ENCODE results near the gene NR0B2. TPM values are rescaled to one million over a fixed set of nuclear protein-coding genes. Genes with fewer than 3 reads are reported as not detected.

NR0B2 gene
- total and polyA plus RNA-seq, 2 of the 13 experiments (the other 11 are each of a cell fraction or from before 2014, with no cell fraction given) = 72.5 to 133 TPM

DNA sequence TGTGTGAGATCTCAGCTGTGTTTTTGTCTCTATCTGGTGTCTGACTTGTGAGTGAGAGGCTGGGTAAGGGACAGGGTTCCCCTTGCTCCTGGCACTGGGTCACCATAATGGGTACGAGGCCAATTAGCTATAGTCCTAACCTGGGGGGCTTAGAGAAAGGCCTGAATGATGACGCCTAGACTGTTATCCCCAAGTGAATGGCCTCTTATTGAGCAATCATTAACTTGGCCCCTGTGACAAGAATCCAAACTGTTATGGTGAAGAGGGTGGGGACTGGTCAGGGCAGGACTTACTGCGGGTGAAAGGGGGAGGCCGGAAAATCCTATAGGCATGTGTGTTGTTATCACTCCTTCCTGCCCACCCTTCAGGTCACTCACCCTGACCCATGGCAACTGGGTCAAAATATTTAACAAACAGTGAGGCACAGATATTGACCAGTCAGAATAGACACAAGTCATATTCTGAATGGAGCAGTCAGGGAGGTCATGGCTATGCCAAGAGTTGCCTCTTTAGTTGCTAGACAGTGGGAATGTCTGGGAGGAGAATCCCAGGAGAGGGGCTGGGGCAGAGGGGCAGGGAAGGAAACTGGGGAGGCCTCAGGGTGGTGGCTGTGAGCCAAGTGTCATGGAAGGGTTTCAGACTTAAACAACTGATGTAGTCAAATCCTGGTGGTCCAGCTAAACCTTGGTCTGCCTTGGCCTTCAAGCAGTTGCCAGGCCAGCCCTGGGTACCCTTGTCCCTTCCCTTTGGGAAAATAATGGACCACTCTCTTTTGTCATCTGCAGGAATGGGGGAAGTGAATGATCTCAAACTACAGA lies 3.2 kb downstream of the NR0B2 start (continued):
- TF ChIP-seq, protein P1, sequence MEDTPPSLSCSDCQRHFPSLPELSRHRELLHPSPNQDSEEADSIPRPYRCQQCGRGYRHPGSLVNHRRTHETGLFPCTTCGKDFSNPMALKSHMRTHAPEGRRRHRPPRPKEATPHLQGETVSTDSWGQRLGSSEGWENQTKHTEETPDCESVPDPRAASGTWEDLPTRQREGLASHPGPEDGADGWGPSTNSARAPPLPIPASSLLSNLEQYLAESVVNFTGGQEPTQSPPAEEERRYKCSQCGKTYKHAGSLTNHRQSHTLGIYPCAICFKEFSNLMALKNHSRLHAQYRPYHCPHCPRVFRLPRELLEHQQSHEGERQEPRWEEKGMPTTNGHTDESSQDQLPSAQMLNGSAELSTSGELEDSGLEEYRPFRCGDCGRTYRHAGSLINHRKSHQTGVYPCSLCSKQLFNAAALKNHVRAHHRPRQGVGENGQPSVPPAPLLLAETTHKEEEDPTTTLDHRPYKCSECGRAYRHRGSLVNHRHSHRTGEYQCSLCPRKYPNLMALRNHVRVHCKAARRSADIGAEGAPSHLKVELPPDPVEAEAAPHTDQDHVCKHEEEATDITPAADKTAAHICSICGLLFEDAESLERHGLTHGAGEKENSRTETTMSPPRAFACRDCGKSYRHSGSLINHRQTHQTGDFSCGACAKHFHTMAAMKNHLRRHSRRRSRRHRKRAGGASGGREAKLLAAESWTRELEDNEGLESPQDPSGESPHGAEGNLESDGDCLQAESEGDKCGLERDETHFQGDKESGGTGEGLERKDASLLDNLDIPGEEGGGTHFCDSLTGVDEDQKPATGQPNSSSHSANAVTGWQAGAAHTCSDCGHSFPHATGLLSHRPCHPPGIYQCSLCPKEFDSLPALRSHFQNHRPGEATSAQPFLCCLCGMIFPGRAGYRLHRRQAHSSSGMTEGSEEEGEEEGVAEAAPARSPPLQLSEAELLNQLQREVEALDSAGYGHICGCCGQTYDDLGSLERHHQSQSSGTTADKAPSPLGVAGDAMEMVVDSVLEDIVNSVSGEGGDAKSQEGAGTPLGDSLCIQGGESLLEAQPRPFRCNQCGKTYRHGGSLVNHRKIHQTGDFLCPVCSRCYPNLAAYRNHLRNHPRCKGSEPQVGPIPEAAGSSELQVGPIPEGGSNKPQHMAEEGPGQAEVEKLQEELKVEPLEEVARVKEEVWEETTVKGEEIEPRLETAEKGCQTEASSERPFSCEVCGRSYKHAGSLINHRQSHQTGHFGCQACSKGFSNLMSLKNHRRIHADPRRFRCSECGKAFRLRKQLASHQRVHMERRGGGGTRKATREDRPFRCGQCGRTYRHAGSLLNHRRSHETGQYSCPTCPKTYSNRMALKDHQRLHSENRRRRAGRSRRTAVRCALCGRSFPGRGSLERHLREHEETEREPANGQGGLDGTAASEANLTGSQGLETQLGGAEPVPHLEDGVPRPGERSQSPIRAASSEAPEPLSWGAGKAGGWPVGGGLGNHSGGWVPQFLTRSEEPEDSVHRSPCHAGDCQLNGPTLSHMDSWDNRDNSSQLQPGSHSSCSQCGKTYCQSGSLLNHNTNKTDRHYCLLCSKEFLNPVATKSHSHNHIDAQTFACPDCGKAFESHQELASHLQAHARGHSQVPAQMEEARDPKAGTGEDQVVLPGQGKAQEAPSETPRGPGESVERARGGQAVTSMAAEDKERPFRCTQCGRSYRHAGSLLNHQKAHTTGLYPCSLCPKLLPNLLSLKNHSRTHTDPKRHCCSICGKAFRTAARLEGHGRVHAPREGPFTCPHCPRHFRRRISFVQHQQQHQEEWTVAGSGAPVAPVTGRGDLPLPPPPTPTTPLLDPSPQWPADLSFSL (CRISPR knock-in tag; IDR thresholded peaks at IDR 0.05) = peak; percentile 89
- TF ChIP-seq ZNF652 (CRISPR knock-in tag; IDR thresholded peaks at IDR 0.05; ENCODE audit: borderline replicate concordance, low read depth) (peak; percentile 24; the same call in 1 of the 2 replicates), ZNF766 (CRISPR knock-in tag; IDR thresholded peaks at IDR 0.05; ENCODE audit: borderline replicate concordance) (no peak), FLYWCH1 (CRISPR knock-in tag; IDR thresholded peaks at IDR 0.05) (peak; percentile 70; the same call in 1 of the 2 replicates), SOX5 (CRISPR knock-in tag; IDR thresholded peaks at IDR 0.05; ENCODE audit: borderline replicate concordance) (peak; percentile 89), MYNN (CRISPR knock-in tag; IDR thresholded peaks at IDR 0.05; ENCODE audit: low read depth) (no peak), BRD4 (CRISPR knock-in tag; IDR thresholded peaks at IDR 0.05) (no peak)
- TF ChIP-seq, protein P2, sequence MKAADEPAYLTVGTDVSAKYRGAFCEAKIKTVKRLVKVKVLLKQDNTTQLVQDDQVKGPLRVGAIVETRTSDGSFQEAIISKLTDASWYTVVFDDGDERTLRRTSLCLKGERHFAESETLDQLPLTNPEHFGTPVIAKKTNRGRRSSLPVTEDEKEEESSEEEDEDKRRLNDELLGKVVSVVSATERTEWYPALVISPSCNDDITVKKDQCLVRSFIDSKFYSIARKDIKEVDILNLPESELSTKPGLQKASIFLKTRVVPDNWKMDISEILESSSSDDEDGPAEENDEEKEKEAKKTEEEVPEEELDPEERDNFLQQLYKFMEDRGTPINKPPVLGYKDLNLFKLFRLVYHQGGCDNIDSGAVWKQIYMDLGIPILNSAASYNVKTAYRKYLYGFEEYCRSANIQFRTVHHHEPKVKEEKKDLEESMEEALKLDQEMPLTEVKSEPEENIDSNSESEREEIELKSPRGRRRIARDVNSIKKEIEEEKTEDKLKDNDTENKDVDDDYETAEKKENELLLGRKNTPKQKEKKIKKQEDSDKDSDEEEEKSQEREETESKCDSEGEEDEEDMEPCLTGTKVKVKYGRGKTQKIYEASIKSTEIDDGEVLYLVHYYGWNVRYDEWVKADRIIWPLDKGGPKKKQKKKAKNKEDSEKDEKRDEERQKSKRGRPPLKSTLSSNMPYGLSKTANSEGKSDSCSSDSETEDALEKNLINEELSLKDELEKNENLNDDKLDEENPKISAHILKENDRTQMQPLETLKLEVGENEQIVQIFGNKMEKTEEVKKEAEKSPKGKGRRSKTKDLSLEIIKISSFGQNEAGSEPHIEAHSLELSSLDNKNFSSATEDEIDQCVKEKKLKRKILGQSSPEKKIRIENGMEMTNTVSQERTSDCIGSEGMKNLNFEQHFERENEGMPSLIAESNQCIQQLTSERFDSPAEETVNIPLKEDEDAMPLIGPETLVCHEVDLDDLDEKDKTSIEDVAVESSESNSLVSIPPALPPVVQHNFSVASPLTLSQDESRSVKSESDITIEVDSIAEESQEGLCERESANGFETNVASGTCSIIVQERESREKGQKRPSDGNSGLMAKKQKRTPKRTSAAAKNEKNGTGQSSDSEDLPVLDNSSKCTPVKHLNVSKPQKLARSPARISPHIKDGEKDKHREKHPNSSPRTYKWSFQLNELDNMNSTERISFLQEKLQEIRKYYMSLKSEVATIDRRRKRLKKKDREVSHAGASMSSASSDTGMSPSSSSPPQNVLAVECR (CRISPR knock-in tag; IDR thresholded peaks at IDR 0.05; ENCODE audit: borderline replicate concordance) = peak; percentile 80; the same call in 1 of the 2 replicates
- TF ChIP-seq, protein P3, sequence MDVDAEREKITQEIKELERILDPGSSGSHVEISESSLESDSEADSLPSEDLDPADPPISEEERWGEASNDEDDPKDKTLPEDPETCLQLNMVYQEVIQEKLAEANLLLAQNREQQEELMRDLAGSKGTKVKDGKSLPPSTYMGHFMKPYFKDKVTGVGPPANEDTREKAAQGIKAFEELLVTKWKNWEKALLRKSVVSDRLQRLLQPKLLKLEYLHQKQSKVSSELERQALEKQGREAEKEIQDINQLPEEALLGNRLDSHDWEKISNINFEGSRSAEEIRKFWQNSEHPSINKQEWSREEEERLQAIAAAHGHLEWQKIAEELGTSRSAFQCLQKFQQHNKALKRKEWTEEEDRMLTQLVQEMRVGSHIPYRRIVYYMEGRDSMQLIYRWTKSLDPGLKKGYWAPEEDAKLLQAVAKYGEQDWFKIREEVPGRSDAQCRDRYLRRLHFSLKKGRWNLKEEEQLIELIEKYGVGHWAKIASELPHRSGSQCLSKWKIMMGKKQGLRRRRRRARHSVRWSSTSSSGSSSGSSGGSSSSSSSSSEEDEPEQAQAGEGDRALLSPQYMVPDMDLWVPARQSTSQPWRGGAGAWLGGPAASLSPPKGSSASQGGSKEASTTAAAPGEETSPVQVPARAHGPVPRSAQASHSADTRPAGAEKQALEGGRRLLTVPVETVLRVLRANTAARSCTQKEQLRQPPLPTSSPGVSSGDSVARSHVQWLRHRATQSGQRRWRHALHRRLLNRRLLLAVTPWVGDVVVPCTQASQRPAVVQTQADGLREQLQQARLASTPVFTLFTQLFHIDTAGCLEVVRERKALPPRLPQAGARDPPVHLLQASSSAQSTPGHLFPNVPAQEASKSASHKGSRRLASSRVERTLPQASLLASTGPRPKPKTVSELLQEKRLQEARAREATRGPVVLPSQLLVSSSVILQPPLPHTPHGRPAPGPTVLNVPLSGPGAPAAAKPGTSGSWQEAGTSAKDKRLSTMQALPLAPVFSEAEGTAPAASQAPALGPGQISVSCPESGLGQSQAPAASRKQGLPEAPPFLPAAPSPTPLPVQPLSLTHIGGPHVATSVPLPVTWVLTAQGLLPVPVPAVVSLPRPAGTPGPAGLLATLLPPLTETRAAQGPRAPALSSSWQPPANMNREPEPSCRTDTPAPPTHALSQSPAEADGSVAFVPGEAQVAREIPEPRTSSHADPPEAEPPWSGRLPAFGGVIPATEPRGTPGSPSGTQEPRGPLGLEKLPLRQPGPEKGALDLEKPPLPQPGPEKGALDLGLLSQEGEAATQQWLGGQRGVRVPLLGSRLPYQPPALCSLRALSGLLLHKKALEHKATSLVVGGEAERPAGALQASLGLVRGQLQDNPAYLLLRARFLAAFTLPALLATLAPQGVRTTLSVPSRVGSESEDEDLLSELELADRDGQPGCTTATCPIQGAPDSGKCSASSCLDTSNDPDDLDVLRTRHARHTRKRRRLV (CRISPR knock-in tag; IDR thresholded peaks at IDR 0.05) = peak; percentile 45; the same call in 1 of the 2 replicates
- TF ChIP-seq, protein P4, sequence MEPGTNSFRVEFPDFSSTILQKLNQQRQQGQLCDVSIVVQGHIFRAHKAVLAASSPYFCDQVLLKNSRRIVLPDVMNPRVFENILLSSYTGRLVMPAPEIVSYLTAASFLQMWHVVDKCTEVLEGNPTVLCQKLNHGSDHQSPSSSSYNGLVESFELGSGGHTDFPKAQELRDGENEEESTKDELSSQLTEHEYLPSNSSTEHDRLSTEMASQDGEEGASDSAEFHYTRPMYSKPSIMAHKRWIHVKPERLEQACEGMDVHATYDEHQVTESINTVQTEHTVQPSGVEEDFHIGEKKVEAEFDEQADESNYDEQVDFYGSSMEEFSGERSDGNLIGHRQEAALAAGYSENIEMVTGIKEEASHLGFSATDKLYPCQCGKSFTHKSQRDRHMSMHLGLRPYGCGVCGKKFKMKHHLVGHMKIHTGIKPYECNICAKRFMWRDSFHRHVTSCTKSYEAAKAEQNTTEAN (CRISPR knock-in tag; conservative IDR thresholded peaks at IDR 0.05) = peak; percentile 65; the same call in 1 of the 2 replicates

All from HepG2 (cell line).